Measurements from ENCODE around the gene ADCY7.
A peak's percentile ranks its signal among the peaks of the same experiment; 100 is the strongest.

The ADCY7 gene

DNA sequence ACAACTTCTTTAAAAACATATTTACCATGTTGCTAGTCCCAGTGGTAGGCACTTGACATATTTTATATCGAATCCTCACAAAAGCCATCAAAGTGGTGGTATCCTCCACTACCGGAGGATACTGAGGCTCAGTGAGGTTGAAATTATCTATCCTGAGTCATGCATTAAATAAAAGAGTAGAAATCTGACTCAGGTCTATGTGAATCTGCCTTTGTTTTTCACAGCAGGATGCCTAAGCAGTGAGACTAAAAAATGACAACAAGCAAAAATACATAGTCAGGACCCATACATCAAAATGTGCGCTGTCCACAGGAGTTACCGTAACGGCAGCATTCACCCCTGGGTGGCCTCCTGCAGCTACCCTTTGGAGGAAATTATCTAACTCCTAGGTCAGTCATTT lies 84.8 kb downstream of the ADCY7 start:
- ChIA-PET POLR2A (no interaction called here), CTCF (no interaction called here)
- no peak for DNase-seq (ENCODE audit: extremely low spot score)
- TF ChIP-seq SUZ12 (IDR thresholded peaks at IDR 0.05) (no peak), ZNF384 (IDR thresholded peaks at IDR 0.05) (no peak), ARNT (IDR thresholded peaks at IDR 0.05) (no peak), LEF1 (IDR thresholded peaks at IDR 0.05; ENCODE audit: borderline replicate concordance) (no peak), ELF4 (IDR thresholded peaks at IDR 0.05) (no peak), TARDBP (IDR thresholded peaks at IDR 0.05) (no peak), HDGF (IDR thresholded peaks at IDR 0.05; ENCODE audit: borderline replicate concordance) (no peak), SP1 (IDR thresholded peaks at IDR 0.05) (no peak)

DNA sequence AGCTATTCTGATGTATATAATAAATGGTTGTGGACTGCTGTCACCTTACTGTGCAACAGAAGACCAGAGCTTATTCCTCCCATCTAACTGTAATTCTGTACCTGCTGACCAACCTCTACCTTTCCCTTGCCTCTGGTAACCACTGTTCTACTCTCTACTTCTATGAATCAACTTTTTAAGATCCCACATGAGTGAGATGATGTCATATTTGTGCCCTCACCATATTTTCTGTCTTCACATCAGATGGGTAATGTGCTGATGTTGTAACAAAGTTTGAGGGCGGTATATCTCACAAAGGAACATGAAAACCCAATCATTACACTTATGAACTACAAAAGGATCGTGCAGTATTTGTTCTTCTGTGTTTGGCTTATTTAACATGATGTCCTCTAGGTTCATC lies 85.6 kb downstream of the ADCY7 start:
- TF ChIP-seq SP1 (IDR thresholded peaks at IDR 0.05) (no peak), BHLHE40 (IDR thresholded peaks at IDR 0.05; ENCODE audit: borderline replicate concordance) (no peak), CTBP1 (IDR thresholded peaks at IDR 0.05; ENCODE audit: borderline replicate concordance) (no peak), NFRKB (IDR thresholded peaks at IDR 0.05) (no peak), FOXK2 (IDR thresholded peaks at IDR 0.05) (no peak), LEF1 (IDR thresholded peaks at IDR 0.05; ENCODE audit: borderline replicate concordance) (no peak), FOXM1 (IDR thresholded peaks at IDR 0.05; ENCODE audit: borderline replicate concordance) (no peak), HDGF (IDR thresholded peaks at IDR 0.05; ENCODE audit: borderline replicate concordance) (no peak), L3MBTL2 (conservative IDR thresholded peaks at IDR 0.05) (no peak), ZNF384 (IDR thresholded peaks at IDR 0.05) (no peak), ARNT (IDR thresholded peaks at IDR 0.05) (no peak), SUZ12 (IDR thresholded peaks at IDR 0.05) (no peak), FOXA1 (IDR thresholded peaks at IDR 0.05) (no peak), TARDBP (IDR thresholded peaks at IDR 0.05) (no peak), ELF4 (IDR thresholded peaks at IDR 0.05) (no peak)
- TF ChIP-seq, protein P1, sequence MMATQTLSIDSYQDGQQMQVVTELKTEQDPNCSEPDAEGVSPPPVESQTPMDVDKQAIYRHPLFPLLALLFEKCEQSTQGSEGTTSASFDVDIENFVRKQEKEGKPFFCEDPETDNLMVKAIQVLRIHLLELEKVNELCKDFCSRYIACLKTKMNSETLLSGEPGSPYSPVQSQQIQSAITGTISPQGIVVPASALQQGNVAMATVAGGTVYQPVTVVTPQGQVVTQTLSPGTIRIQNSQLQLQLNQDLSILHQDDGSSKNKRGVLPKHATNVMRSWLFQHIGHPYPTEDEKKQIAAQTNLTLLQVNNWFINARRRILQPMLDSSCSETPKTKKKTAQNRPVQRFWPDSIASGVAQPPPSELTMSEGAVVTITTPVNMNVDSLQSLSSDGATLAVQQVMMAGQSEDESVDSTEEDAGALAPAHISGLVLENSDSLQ (IDR thresholded peaks at IDR 0.05) = no peak
- POLR2A ChIA-PET = no interaction called here
- CTCF ChIA-PET = no interaction called here
- no peak for DNase-seq (ENCODE audit: extremely low spot score)

DNA sequence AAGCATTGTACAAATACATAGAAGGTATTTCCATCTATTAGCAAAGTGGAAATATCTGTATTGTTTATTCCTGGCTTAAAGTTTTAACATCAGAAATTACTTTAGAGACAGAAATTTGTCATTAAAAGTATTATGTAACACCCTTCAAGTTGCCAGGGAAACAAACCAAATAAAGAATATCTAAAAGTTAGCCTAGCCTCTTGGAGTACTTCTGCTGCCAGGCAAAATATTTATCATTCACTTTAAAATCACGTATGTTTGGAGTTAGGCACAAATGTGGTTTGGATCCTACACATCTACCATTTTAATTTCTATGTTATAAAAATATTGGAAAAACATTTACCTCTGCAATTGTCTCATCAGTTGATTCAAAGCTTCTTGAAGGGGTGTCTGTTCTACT lies 87.7 kb downstream of the ADCY7 start:
- CTCF ChIA-PET = interaction anchor here (0.6 to 1.1 kb wide), 7 partner anchors 12 to 329 kb away, joined by 3 to 7 read pairs (median 3); partner anchors contain the start of gene CNEP1R1
- POLR2A ChIA-PET = no interaction called here
- DNase-seq (ENCODE audit: extremely low spot score) = no peak
- TF ChIP-seq CTBP1 (IDR thresholded peaks at IDR 0.05; ENCODE audit: borderline replicate concordance) (no peak), SUZ12 (IDR thresholded peaks at IDR 0.05) (no peak), HDGF (IDR thresholded peaks at IDR 0.05; ENCODE audit: borderline replicate concordance) (no peak)

DNA sequence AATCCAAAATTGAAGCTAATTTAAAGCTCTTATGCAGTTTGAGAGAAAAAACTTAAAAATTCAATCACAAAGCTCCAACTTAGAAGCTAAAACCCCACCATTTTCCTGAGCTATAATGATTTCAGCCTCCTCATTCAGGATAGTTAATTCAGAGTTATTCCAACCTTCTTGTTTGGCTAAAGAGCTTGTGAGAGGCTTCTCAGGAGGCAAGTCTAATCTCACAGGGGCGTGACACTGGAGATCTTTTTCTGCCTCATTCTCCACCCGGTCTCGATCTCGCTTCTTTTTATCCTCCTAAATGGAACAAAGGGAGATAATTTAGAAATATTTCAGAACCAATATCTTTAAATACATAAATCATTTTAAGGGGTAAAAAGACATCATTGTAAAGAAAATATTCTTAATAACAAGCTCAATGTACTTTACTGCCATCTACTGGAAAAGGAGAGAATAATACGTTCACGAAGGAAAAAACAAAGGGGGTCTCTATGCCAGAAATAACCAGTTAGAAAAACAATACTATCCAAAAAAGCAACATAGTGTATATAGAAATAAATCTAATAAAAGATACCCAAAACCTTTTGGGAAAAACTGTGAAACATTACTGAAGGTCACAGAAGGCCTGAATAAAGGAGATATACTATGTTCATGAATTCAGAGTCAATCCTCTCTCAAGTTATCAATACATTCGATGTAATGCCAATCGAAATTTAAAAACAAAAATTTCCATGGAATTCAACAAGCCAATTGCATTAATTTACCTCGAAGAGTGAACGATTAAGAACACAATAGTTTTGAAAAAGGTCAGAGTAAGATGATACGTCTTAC lies 88.5 kb downstream of the ADCY7 start:
- ChIA-PET CTCF (interaction anchor here (0.6 to 1.2 kb wide), 11 partner anchors 11 to 330 kb away, joined by 3 to 7 read pairs (median 3); partner anchors contain the start of gene CNEP1R1), POLR2A (interaction anchor here (1.7 kb wide), 1 partner anchor 13 kb away, joined by 4 read pairs; no protein-coding TSS in a partner anchor)

DNA sequence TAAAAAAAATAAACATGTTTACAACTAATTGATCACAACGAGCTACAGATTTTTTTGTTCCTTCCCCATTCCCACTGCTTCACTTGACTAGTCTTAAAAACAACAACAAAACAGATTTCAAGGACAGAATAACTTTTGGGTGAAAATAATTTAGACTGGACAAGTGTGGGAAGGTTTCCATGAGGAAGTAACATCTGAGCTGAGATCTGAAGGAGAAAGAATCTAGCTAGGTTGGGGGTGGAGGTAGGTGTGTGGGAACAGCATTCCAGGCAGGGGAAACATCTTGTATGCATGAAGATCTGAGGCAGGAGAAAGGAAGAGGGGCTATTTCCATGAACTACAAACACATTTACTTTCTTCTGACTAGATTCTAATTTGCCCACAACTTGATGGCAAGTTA lies 93.3 kb downstream of the ADCY7 start:
- TF ChIP-seq FOXK2 (IDR thresholded peaks at IDR 0.05) = no peak
- no peak for TF ChIP-seq ZNF384 (IDR thresholded peaks at IDR 0.05)
- no peak for DNase-seq (ENCODE audit: extremely low spot score)
- ChIA-PET CTCF (interaction anchor here (0.5 to 0.8 kb wide), 2 partner anchors 47 to 146 kb away, joined by 3 to 4 read pairs; no protein-coding TSS in a partner anchor), POLR2A (no interaction called here)

More for the DNA sequence above, 88.5 kb downstream of the ADCY7 start:
- no peak for DNase-seq (ENCODE audit: extremely low spot score)
- no peak for TF ChIP-seq HDGF (IDR thresholded peaks at IDR 0.05; ENCODE audit: borderline replicate concordance)
- TF ChIP-seq LEF1 (IDR thresholded peaks at IDR 0.05; ENCODE audit: borderline replicate concordance) = no peak
- TF ChIP-seq, protein P1 (IDR thresholded peaks at IDR 0.05) = peak; percentile 43; the same call in 1 of the 2 replicates

DNA sequence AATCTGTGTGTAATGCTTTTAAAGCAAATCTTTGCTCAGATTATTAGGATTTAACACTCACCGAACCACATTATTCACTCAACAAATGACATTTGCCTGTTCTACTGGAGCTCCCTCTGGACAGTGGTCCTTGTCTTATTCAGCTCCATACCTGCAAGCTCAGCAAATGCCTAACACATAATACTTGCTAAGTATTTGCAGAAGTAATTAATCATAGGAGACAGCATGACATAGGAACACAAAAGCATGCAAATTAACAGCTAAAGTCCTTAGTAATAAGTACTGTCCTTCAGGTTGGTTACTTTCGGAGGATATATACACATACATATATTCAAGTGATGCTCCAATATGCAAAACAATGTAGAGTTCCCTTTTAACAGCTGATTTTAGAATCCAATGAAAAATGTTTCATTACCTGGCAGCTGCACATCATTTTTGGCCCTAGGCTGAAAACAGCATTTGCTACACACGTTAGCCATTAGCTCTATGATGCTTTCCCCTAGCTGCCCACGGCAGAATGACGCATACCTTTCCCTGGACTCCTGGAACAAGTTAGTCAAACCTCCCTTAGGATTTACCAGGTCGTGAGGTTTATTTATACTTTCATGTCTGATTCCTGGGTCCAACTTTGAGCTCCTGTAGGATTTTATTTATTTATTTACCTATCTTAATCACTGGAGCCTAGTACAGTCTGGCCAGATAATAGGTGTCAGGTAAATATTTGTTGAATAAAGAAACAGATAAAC lies 93.9 kb downstream of the ADCY7 start:
- DNase-seq (ENCODE audit: extremely low spot score) = no peak
- POLR2A ChIA-PET = no interaction called here

More for the DNA sequence above, 93.9 kb downstream of the ADCY7 start:
- CTCF ChIA-PET = interaction anchor here (0.5 to 0.8 kb wide), 2 partner anchors 47 to 146 kb away, joined by 3 to 4 read pairs; no protein-coding TSS in a partner anchor
- TF ChIP-seq TARDBP (IDR thresholded peaks at IDR 0.05) (no peak), ZNF384 (IDR thresholded peaks at IDR 0.05) (no peak), FOXA1 (IDR thresholded peaks at IDR 0.05) (no peak), SUZ12 (IDR thresholded peaks at IDR 0.05) (no peak), CTBP1 (IDR thresholded peaks at IDR 0.05; ENCODE audit: borderline replicate concordance) (no peak), FOXM1 (IDR thresholded peaks at IDR 0.05; ENCODE audit: borderline replicate concordance) (no peak), FOXK2 (IDR thresholded peaks at IDR 0.05) (no peak), BHLHE40 (IDR thresholded peaks at IDR 0.05; ENCODE audit: borderline replicate concordance) (no peak)
- TF ChIP-seq, protein P1 (IDR thresholded peaks at IDR 0.05) = no peak
